ENCODE measurements around the gene PTGR3.

DNA sequence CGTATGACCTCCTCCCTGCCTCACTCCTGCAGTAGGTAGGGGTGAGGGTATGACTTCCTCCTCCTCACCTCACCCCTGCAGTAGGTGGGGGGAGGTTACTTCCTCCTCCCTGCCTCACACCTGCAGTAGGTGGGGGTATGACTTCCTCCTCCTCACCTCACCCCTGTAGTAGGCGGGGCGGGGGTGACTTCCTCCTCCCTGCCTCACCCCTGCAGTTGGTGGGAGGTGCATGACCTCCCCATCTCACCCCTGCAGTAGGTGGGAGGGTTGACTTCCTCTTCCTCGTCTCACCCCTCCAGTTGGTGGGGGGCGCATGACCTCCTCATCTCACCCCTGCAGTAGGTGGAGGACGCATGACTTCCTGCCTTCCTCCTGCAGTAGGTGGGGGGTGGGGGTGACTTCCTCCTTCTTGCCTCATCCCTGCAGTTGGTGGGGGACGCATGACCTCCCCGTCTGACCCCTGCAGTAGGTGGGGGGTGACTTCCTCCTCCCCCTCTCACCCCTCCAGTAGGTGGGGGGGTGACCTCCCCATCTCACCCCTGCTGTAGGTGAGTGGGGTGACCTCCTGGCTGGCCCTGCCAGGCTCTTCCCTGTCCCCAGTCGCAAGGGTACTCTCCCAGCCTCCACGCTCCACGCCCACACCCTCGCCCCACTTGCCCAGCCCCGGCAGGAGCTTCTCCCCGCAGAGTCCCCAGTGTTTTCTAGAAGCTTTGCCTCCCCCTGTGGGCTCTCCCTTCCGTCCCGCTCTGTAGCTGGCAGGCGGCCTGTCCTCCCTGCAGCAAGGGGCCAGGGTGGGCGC is 40.9 kb upstream of the PTGR3 start:
- TF ChIP-seq, protein P1, sequence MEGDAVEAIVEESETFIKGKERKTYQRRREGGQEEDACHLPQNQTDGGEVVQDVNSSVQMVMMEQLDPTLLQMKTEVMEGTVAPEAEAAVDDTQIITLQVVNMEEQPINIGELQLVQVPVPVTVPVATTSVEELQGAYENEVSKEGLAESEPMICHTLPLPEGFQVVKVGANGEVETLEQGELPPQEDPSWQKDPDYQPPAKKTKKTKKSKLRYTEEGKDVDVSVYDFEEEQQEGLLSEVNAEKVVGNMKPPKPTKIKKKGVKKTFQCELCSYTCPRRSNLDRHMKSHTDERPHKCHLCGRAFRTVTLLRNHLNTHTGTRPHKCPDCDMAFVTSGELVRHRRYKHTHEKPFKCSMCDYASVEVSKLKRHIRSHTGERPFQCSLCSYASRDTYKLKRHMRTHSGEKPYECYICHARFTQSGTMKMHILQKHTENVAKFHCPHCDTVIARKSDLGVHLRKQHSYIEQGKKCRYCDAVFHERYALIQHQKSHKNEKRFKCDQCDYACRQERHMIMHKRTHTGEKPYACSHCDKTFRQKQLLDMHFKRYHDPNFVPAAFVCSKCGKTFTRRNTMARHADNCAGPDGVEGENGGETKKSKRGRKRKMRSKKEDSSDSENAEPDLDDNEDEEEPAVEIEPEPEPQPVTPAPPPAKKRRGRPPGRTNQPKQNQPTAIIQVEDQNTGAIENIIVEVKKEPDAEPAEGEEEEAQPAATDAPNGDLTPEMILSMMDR (IDR thresholded peaks at IDR 0.05; ENCODE audit: low read depth, low read length), result no peak
- TF ChIP-seq POLR2A (IDR thresholded peaks at IDR 0.05; ENCODE audit: extremely low read depth, insufficient read length) (no peak), MAX (IDR thresholded peaks at IDR 0.05; ENCODE audit: low read depth, low read length) (no peak), MYC (IDR thresholded peaks at IDR 0.05; ENCODE audit: low read depth, low read length) (no peak)
